GM13977 (cell line): ENCODE measurements around the gene PLVAP.

Experiments
- DNase-seq: peaks from one replicate; pipeline ENCODE4 v3.0.0; 2012; ENCODE audit warnings: low spot score
- in situ Hi-C: fragments of 300-500 bp; cut with MboI; formaldehyde crosslinking; loops from one replicate; pipeline ENCODE4 v1.12.0; 2022; ENCODE audit warnings: low sequenced_read_pairs, low pct_unique_long_range_greater_than_20kb, mixed read lengths, inconsistent platforms; ENCODE audit not compliant: unreplicated experiment
- TF ChIP-seq, protein P1 (sequence below): IDR thresholded peaks from 2 replicates; pipeline ENCODE4 v1.5.1; 2012; ENCODE audit warnings: mild to moderate bottlenecking, control low read depth; ENCODE audit not compliant: insufficient read depth; ENCODE audit errors: extremely low read depth, missing control alignments

The PLVAP gene

DNA sequence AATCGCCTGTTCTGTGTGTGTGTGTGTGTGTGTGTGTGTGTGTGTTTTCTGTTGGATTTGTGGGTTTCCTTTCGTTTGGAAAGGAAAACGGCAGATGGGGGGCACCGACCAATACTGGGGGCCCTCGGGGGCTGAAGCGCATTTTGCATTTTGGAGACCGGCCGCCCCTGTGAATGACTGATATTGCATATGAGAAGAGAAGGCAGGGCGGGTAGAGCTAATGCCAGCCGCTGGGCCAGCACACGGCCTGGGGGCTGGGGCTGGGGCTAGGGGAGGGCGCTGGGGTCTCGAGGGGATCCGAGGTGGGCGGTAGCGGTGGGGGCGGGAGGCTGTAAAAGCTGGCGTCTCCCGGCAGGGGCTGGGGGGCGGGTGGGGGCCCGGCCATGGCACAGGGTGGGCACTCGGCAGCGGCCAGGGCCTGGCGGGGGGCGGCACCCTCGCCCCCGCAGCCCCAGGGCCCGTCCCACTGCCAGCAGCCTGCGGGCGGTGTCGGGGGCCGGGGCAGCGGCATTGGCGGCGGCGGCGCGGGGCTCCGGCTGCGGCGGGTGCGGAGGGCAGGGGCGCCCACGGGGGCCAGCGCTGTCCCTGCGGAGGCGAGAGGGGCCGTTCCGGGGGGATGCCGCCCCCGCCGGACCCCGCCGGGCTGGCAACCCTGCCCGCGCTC is 53.7 kb downstream of the PLVAP start:
- DNase-seq, result peak; percentile 53
- TF ChIP-seq, protein P1, sequence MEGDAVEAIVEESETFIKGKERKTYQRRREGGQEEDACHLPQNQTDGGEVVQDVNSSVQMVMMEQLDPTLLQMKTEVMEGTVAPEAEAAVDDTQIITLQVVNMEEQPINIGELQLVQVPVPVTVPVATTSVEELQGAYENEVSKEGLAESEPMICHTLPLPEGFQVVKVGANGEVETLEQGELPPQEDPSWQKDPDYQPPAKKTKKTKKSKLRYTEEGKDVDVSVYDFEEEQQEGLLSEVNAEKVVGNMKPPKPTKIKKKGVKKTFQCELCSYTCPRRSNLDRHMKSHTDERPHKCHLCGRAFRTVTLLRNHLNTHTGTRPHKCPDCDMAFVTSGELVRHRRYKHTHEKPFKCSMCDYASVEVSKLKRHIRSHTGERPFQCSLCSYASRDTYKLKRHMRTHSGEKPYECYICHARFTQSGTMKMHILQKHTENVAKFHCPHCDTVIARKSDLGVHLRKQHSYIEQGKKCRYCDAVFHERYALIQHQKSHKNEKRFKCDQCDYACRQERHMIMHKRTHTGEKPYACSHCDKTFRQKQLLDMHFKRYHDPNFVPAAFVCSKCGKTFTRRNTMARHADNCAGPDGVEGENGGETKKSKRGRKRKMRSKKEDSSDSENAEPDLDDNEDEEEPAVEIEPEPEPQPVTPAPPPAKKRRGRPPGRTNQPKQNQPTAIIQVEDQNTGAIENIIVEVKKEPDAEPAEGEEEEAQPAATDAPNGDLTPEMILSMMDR, result no peak
- in situ Hi-C loops, result no loop called here

DNA sequence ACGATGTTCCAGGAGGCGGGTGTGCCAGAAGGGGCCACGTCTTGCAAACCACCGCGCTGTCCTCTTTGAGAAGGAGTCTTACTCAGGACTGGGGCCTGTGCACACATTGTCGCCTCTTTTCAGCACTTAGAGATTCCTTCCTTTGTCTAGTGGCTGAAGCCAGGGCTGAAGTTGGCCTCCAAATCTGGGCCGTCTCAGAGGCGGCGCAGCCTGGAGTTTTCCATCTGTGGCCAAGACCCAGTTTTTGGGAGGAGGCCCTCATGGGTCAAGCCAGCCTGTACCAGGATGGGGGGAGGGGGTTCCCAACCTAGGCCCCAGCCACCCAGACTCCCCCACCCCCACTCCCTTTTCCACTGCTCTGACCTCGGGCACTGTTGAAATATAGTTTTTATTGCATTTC is 54.3 kb downstream of the PLVAP start:
- in situ Hi-C loops, result no loop called here
- no peak for DNase-seq
- TF ChIP-seq, protein P1, result no peak

DNA sequence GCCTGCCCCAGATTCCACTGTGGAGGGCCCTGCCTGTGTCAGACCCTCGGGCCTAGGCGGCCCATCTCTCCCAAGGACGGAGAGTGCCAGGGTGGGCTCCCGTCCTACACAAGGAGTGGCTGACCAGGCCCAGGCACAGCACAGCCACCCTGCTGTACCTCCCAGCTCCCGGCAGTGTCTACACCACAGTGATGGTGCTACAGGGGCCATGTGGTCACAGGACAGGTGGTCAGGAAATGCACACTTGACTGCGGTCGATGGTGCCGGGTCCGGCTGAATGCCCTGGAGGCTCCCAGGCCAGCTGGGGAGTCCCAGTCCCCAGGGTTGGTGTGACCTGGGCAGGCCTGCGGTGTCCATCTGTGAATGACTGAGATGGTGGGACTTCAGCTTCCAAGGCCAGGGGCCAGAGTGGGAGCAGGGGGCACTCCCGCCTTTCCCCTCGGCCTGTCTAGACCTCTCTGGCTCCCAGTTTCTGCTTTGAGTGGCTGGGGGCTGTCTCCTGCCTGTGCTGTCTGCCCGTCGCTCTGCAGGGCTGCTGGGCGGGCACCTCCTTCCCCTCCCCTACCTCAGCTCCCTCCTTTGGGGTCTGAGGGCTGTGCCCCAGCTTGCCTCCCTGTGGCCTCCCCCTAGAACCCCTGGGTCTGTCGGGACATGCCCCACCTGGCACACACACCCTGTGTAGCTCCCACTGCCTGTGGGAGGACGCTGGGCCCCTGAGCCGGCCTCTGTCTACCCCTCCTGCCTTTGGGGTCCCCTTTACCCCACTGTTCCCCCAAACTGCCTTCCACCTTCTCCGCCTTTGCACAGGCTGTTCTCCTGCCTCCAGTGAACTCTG is 55.3 kb downstream of the PLVAP start:
- in situ Hi-C loops, result no loop called here
- DNase-seq, result no peak
- TF ChIP-seq, protein P1, result no peak

DNA sequence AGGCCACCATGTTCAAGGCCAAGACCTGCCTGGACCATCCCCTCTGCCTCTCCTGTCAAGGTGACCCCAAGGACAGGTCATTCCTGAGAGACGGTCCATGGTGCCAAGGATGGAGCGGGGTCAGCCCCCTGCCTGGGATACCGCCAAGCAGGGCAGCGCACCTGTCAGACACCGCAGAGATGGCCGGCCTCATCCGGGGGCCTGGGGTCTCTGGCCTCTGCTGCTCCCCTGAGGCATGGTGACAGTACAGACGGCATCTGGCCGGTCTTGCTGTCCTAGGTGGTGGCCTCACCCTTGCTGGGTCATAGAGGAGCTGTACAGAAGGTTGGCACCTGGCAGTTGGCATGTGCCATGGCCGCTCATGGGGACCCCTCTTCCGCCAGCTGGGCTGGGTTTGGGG is 56.7 kb downstream of the PLVAP start:
- in situ Hi-C loops, result no loop called here
- DNase-seq, result no peak
- TF ChIP-seq, protein P1, result no peak

DNA sequence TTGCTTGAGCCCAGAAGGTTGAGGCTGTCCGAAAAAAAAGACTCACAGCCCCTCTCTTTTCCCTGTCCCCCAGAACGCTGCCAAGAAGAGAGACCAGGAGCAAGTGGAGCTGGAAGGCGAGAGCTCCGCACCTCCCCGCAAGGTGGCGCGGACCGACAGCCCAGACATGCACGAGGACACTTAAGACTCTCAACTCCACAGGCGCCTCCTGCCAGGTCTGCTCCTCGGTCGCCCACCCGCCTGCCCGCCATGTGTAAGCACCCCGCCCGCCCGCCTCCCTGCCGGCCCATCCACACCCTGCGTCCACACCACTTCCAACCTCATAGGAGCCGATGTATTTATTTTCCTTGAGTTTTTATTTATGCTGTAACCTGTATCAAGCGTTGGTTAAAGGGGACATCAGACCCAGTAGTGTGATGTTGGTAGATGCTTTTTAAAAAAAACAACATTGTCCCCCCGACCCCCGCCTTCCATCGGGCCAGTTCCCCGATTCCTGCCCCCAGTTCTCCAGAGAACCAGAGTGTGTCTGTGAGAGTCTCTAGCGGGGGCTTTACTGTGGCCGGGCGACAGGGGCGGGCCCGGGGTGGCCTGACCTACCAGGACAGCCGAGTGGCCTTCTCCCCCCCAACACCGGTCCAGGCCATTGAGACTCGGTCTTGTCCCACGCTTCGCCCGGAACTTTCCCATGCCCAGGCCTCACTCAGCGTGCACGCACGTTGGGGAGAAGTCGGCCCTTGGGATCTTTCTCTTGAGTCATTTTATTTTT is 57.5 kb downstream of the PLVAP start:
- TF ChIP-seq, protein P1, result no peak
- no peak for DNase-seq
- in situ Hi-C loops, result no loop called here

DNA sequence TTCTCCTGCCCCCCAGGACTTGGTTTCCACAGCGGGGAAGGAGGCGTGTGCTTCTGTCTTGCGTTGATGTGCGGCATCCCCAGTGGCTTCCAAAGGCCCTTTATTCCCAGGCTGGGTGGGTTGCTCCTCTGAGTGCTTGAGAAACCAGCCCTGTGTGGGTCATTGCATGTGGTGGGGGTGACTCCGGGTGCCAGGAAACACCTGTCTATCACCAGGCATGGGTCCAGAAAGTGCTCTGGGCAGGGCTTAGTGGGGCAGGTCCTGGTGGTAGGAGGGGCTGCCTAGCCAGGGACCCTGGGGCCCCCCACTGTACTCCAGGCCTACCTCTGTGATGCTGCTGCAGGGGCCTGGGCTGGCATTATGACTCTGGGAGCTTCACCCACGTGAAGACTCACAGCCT is 58.2 kb downstream of the PLVAP start:
- in situ Hi-C loops, result no loop called here
- no peak for DNase-seq
- TF ChIP-seq, protein P1, result no peak
